Activated B cell treated with CpG ODN at 0.5 μM for 24 hours (primary cell): ENCODE results near the gene DHX15. TPM values are rescaled to one million over a fixed set of nuclear protein-coding genes. Genes with fewer than 3 reads are reported as not detected.

Experiments used
- ATAC-seq: fragments of 200-7000 bp; cut with Tn5 transposase; one replicate; pipeline ENCODE4 v1.10.0; 2021; ENCODE audit warnings: low read depth, mild to moderate bottlenecking, moderate library complexity
- CTCF ChIA-PET: fragments of 350-600 bp; sonication (Branson Sonifier 250); formaldehyde crosslinking; loops from one replicate; lab custom pipeline; 2021; ENCODE audit warnings: antibody characterized with exemption; lab: Charles Lee
- POLR2A ChIA-PET: fragments of 350-600 bp; sonication (Branson Sonifier 250); formaldehyde crosslinking; loops from one replicate; lab custom pipeline; 2021; ENCODE audit warnings: antibody characterized with exemption; lab: Charles Lee
- DNase-seq: peaks from one replicate; pipeline ENCODE4 v3.0.0; 2022
- H3K27ac Mint-ChIP-seq: one replicate; pipeline ENCODE4 v1.8.0; 2020; ENCODE audit warnings: mixed read lengths
- H3K27me3 Mint-ChIP-seq: one replicate; pipeline ENCODE4 v1.8.0; 2021; ENCODE audit warnings: mixed read lengths
- H3K36me3 Mint-ChIP-seq: one replicate; pipeline ENCODE4 v1.8.0; 2021; ENCODE audit warnings: low read depth, mixed read lengths
- H3K4me1 Mint-ChIP-seq: one replicate; pipeline ENCODE4 v1.8.0; 2021; ENCODE audit warnings: mixed read lengths
- H3K4me3 Mint-ChIP-seq: one replicate; pipeline ENCODE4 v1.8.0; 2020; ENCODE audit warnings: mild to moderate bottlenecking, mixed read lengths
- H3K9me3 Mint-ChIP-seq: one replicate; pipeline ENCODE4 v1.8.0; 2020; ENCODE audit warnings: mixed read lengths
- CTCF ChIP-seq: fragments of 200-600 bp; IDR thresholded peaks from one replicate; pipeline ENCODE4 v1.8.0; 2022; ENCODE audit warnings: antibody characterized with exemption, mild to moderate bottlenecking
- intact Hi-C: fragments of 100-400 bp; cut with micrococcal nuclease; formaldehyde crosslinking; loops from one replicate; pipeline ENCODE4 v1.15.1; 2024
- total RNA-seq: library from RNA; stranded (reverse); gene quantifications from 2 replicates; pipeline ENCODE4 v1.2.3, GENCODE V29; 2022

Gene DHX15
- total RNA-seq, 1 donor from 2014 or later, result 163 TPM

GRCh38 chr4:24551492-24552289, 32.7 kb downstream of the DHX15 start:
- no peak overlapping the region for H3K27ac Mint-ChIP-seq
- intact Hi-C loops, result no loop called here
- H3K4me1 Mint-ChIP-seq, result peaks cover 18% of the 10 kb centered on the region
- H3K36me3 Mint-ChIP-seq, result peaks cover 74% of the 10 kb centered on the region
- TF ChIP-seq CTCF, result no peak
- no peak for ATAC-seq
- no peaks in the 10 kb centered on the region for H3K27me3 Mint-ChIP-seq
- ChIA-PET CTCF (interaction anchor here (0.8 to 1.5 kb wide), 4 partner anchors 11 to 22 kb away, joined by 3 read pairs; no protein-coding TSS in a partner anchor), POLR2A (no interaction called here)
- H3K9me3 Mint-ChIP-seq, result no peaks in the 10 kb centered on the region
- H3K4me3 Mint-ChIP-seq, result no peak overlapping the region
- DNase-seq, result no peak

- POLR2A ChIA-PET, result no interaction called here
- Mint-ChIP-seq H3K4me1 (peaks cover 11% of the 10 kb centered on the region), H3K27me3 (no peaks in the 10 kb centered on the region), H3K27ac (no peak overlapping the region), H3K36me3 (peaks cover 69% of the 10 kb centered on the region), H3K9me3 (no peaks in the 10 kb centered on the region), H3K4me3 (no peak overlapping the region)
- CTCF ChIA-PET, result interaction anchor here (1.1 to 1.5 kb wide), 3 partner anchors 12 to 16 kb away, joined by 3 to 4 read pairs (median 3); no protein-coding TSS in a partner anchor
- no peak for ATAC-seq
- DNase-seq, result no peak
- TF ChIP-seq CTCF, result no peak
- intact Hi-C loops, result no loop called here
Observed at GRCh38 chr4:24550441-24551175, 33.7 kb downstream of the DHX15 start.

- DNase-seq (no peak), ATAC-seq (no peak)
- intact Hi-C loops, result no loop called here
- Mint-ChIP-seq H3K4me1 (peaks cover 14% of the 10 kb centered on the region), H3K4me3 (no peak overlapping the region), H3K36me3 (peaks cover 75% of the 10 kb centered on the region), H3K27me3 (no peaks in the 10 kb centered on the region), H3K27ac (no peak overlapping the region), H3K9me3 (no peaks in the 10 kb centered on the region)
- CTCF ChIA-PET, result no interaction called here
- POLR2A ChIA-PET, result no interaction called here
- no peak for TF ChIP-seq CTCF
Observed at GRCh38 chr4:24547979-24548378, 36.4 kb downstream of the DHX15 start.

- Mint-ChIP-seq H3K36me3 (peaks cover 84% of the 10 kb centered on the region), H3K4me3 (no peak overlapping the region), H3K4me1 (peaks cover 14% of the 10 kb centered on the region), H3K27me3 (no peaks in the 10 kb centered on the region), H3K27ac (no peak overlapping the region), H3K9me3 (no peaks in the 10 kb centered on the region)
- ATAC-seq (no peak), DNase-seq (no peak)
- CTCF ChIA-PET, result no interaction called here
- intact Hi-C loops, result loop anchor here (2.0 kb wide), 1 partner anchor 18 kb away; no protein-coding TSS in a partner anchor
- no peak for TF ChIP-seq CTCF
- POLR2A ChIA-PET, result no interaction called here
Observed at GRCh38 chr4:24544208-24544988, 40.0 kb downstream of the DHX15 start.
